Stimulated activated CD4-positive, alpha-beta T cell treated with anti-CD3 and anti-CD28 coated beads, Interleukin-4, amount 100 ng/mL, for 4 hours (primary cell): ENCODE results near the gene BOLA2B.
"Not testable (repeated sequence)": the region's sequence is repeated elsewhere in the genome, so short reads cannot be mapped to it uniquely, and the experiment has no call there.

Experiments used
- DNase-seq, 2 experiments: peaks; one replicate each; pipeline ENCODE4 v3.0.0-alpha.2; 2020

BOLA2B gene

DNA sequence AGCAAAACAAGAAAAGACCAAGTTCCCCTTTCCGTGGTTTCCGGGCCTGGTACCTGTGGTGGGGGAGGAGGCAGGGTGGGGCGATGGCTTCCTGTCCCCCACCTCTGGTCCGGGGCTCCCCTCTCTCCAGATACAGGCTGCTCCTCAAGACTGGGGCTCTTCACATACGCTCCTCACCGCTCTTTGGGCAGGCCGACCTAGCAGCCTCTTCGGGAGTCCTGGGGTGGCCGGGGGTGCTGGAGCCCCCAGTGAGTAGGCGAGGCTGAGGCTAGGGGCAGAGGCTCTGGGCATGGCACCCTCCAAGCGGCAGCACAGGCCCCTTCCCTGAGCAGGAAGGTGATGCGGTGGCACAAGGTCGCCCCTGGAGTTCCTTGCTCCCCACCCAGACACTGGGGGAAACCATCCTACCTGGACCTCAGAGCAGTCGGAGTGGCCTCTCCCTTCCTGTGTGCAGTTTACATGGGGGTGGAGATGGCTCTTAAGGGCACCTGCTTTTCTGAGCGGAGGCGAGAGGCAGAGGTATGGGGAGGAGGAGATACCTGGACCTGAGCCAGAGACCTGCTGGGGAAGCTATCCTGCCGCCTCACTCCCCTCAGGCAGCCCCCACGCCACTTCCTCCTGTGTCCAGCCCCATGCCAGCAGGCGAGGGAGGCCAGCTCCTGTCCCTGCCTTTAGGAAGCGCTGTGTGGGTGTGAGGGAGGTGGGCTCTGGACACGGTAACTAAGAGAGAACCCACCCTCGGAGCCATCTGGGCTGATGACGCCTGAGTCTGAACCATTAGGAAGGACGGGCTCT is 9.2 kb downstream of the BOLA2B start:
- DNase-seq = peak; percentile 51 to 62

DNA sequence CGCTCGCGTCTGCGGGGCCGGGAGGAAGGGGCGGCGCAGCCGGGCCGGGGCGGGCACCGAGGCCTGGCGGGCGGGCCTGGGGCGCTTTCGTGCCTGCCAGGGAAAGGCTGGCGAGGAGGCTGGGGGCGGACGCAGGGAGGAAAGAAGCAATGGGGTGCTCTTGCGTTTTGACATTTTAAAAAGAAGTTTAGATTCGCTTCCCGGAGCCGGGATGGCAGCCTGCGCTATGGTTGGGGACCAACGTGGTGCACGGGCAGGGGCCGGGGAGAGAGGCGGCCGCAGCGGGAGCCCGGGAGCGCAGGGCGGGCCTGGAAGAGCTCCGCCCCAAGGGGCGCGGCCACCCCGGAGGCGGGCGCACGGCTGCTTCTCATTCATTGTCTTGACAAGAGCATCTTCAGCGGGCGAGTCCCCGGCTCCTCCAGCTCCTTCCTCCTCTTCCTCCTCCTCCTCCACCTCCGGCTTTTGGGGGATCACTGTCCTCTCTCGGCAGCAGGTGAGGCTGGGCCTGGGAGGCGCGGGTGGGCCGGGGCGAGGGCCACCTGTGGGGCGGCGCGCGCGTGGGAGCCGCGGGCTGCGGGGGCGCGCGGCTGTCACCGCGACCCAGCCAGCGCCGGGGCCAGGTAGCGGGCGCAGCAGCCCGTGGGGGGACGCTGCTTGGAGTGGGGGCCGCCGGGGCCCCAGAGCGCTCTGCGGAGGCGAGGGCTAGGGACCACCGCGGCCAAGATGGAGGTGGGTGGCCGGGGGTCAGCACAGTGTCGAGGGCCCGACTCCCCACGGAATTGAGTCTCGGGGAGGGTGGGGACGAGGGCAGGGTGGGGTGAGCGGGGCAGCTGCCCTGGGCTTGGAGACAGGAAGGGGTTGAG is 10.0 kb downstream of the BOLA2B start, which contains the start of gene CORO1A:
CORO1A (plus strand) TSS at position 370 of the 863 bp plus-strand sequence. CDS start 1,608 bp downstream, outside the sequence.
- DNase-seq = peak; percentile 77 to 82

DNA sequence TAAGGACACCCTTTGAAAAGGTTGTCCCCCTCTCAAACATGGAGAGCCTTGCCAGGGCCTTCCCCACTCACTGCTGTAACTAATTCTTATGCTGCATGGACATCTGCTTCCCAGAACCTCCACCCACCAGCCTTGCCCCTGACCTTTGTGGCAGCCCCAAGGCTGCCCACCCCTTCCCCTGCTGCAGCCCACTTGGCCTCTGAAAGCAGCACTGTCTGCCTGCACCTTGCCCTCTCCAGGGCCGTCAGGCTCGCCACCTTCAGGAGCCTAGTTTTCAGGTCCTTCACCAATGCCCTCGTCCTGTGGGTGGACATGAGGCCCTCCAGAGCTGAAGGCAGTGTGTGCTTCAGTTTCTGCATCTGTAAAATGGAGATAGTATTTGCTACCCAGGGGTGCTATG is 12.7 kb downstream of the BOLA2B start:
- DNase-seq = no peak

DNA sequence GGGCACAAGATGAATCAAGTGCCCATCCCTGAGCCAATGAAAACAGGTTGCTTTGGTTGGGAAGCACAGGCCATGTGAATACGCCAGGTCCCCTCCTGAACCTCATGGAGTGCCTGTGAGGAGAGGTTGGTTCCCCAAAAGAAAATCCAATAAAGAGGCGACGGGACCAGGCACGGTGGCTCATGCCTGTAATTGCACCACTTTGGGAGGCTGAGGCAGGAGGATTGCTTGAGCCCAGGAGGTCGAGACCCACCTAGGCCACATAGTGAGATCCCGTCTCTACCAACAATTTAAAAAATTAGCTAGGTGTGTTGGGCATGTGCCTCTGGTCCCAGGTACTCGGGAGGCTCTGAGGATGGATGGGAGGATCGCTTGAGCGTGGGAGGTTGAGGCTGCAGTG is 13.5 kb downstream of the BOLA2B start:
- DNase-seq = no peak

DNA sequence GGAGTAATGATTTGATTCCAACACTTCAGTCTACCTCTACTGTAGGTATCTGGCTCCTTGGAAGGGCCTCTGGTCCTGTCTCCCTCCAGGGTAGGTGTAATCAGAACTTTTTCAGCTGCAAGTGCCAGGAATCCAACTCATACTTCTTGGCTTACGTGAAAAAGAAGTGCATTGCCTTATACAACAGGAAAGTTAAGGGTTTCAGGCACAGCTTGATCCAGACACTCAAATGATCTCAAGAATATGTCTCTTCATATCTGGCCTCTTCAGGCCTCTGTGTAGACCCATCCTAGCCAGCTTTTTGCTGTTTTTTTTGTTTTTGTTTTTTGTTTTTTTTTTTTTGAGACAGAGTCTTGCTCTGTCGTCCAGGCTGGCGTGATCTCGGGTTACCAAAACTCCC is 14.3 kb downstream of the BOLA2B start:
- no peak for DNase-seq

DNA sequence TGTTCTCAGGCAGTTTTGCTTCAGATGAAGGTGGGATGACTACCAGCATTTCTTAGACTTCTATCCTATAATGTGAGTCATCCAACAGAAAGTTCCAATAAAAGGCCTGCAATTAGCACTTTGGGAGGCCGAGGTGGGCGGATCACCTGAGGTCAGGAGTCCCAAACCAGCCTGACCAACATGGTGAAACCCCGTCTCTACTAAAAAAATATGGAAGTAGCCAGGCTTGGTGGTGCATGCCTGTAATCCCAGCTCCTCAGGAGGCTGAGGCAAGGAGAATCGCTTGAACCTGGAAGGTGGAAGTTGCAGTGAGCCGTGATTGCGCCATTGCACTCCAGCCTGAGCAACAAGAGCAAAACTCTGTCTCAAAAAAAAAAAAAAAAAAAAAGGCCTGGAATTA is 16.6 kb downstream of the BOLA2B start:
- not testable (repeated sequence) for DNase-seq

DNA sequence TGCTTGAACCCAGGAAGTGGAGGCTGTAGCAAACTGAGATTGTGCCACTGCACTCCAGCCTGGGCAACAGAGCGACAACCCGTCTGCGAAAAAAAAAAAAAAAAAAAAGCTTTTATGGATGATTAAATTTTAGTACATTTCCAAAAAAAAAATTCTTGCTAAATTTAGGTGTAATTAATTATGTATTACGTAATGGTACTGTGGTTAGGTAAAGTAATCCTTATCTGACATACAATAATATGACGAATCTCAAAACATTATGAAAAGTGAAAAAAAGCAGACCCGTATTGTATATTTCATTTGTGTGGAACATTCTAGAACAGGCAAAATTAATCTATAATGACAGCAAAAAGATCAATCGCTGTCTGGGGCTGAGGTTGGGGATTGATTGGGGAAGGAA is 20.4 kb downstream of the BOLA2B start:
- no peak for DNase-seq

DNA sequence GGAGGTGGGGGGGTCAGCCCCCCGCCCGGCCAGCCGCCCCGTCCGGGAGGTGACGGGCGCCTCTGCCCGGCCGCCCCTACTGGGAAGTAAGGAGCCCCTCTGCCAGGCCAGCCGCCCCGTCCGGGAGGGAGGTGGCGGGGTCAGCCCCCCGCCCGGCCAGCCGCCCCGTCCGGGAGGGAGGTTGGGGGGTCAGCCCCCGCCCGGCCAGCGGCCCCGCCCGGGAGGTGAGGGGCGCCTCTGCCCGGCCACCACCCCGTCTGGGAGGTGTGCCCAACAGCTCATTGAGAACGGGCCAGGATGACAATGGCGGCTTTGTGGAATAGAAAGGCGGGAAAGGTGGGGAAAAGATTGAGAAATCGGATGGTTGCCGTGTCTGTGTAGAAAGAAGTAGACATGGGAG is 23.3 kb downstream of the BOLA2B start:
- DNase-seq = not testable (repeated sequence)

DNA sequence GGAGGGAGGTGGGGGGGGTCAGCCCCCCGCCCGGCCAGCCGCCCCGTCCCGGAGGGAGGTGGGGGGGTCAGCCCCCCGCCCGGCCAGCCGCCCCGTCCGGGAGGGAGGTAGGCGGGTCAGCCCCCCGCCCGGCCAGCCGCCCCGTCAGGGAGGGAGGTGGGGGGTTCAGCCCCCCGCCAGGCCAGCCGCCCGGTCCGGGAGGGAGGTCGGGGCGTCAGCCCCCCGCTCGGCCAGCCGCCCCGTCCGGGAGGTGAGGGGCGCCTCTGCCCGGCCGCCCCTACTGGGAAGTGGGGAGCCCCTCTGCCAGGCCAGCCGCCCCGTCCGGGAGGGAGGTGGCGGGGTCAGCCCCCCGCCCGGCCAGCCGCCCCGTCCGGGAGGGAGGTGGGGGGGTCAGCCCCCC is 24.1 kb downstream of the BOLA2B start:
- DNase-seq = not testable (repeated sequence)

DNA sequence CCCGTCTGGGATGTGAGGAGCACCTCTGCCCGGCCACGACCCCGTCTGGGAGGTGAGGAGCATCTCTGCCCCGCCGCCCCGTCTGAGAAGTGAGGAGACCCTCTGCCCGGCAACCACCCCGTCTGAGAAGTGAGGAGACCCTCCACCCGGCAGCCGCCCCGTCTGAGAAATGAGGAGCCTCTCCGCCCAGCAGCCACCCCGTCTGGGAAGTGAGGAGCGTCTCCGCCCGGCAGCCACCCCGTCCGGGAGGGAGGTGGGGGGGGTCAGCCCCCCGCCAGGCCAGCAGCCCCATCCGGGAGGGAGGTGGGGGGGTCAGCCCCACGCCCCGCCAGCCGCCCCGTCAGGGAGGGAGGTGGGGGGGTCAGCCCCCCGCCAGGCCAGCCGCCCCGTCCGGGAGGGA is 24.7 kb downstream of the BOLA2B start:
- DNase-seq = not testable (repeated sequence)

DNA sequence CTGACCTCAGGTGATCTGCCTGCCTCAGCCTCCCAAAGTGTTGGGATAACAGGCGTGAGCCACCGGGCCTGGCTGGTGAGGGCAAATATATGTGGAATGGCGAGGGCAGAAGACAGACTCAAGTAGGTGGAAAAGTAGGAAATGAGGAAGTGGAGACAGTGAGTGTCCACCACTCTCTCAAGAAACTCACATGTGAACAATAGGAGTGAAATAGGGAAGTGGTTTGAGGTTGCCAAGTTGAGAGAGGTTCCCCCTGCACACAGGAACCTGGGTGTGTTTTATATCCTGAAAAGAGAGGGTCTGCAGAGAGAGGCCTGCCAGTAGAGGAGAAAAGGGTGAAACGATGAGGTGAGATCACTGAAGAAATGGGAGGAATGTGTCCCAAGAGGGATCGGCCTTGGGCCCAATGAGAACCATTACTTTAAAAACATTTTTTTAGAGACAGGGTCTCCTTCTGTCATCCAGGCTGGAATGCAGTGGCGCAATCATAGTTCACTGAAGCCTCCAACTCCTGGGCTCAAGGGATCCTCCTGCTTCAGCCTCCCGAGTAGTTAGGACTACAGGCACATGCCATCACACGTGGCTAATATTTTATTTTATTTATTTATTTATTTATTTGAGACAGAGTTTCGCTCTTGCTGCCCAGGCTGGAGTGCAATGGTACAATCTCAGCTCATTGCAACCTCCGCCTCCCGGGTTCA is 27.1 kb downstream of the BOLA2B start:
- no peak for DNase-seq

DNA sequence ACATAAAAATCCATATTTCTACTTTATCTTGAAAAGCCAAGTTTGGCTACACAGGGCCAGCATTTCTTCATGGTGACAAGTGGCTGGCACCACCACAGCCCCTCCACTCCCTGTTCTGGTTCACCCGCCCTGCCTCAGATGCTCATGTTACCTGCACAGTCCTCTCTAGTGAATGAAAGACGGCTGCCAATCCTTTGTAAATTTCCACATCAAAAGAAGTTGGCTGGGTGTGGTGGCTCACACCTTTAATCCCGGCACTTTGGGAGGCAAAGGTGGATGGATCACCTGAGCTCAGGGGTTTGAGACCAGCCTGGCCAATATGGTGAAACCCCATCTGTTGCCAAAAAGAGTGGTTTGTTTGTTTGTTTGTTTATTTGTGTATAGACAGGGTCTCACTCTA is 29.9 kb downstream of the BOLA2B start:
- no peak for DNase-seq

DNA sequence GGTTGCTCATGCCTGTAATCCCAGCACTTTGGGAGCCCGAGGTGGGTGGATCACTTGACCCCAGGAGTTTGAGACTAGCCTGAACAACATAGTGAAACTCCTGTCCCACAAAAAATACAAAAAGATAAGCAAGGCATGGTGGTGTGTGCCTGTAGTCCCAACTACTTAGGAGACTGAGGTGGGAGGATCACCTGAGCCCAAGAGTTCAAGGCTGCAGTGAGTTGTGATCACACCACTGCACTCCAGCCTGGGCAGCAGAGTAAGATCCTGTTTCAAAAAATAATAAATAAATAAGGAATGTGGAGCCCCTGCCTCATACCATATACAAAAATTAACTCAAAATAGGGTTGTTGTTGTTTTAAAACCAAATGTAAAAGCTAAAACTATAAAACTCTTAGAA is 36.3 kb downstream of the BOLA2B start:
- DNase-seq = no peak

DNA sequence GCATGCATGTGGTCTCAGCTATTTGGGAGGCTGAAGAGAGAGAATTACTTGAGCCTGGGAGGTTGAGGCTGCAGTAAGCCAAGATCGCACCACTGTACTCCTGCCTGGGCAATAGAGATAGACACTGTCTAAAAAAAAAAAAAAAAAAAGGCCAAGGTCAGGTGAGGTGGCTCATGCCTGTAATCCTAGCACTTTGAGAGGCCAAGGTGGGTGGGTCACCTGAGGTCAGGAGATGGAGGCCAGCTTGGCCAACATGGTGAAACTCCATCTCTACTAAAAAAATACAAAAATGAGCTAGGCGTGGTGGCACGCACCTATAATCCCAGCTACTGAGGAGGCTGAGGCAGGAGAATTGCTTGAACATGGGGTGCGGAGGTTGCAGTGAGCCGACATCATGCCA is 38.3 kb downstream of the BOLA2B start:
- no peak for DNase-seq

DNA sequence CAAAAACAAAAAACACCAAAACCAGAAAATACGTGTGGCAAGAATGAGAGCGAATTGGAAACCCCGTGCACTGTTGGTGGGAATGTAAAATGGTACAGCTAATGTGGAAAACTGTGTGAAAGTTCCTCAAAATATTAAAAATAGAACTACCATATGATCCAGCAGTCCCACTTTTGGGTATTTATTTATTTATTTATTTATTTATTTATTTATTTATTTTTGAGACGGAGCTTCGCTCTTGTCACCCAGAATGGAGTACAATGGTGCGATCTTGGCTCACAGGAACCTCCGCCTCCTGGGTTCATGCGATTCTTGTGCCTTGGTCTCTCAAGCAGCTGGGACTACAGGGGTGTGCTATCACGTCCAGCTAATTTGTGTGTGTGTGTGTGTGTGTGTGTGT is 40.9 kb downstream of the BOLA2B start:
- no peak for DNase-seq

DNA sequence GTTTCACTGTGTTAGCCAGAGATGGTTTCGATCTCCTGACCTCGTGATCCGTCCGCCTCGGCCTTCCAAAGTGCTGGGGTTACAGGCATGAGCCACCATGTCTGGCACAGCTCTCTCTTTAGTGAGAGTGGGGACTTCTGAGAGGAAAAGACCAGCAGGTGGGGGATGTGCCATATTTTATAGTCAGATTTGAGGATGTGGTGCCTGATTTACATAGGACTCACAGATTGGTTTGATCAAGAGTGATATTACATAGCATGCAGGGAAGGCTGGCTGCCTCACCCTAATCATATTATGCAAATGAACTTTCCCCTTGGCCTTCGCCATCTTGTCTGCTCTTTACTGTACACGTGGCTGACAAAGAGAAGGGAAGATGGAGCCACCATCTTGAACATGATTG is 42.4 kb downstream of the BOLA2B start:
- DNase-seq = no peak

DNA sequence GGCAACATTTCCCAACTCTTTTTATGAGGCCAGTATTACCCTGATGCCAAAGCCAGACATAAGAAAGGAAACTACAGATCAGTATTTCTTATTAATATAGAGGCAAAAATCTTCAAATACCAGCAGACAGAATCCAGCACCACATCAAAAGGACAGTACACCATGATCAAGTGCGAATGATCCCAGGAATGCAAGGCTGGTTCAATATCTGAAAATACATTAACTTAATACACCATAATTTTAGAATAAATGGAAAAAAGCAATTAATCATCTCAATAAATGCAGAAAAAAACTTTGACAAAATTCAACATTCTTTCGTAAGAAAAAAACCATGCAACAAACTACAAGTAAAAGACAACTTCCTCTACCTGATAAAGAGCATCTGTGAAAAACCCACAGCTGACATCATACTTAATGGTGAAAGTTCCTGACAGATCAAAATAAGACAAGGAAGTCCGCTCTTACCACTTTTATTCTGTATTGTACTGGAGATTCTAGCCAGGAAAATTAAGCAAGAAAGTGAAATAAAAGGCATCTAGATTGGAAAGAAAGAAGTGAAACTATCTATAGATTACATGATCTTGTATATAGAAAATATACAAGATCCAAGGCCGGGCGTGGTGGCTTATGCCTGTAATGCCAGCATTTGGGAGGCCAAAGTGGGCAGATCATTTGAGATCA is 44.1 kb downstream of the BOLA2B start:
- DNase-seq = no peak

DNA sequence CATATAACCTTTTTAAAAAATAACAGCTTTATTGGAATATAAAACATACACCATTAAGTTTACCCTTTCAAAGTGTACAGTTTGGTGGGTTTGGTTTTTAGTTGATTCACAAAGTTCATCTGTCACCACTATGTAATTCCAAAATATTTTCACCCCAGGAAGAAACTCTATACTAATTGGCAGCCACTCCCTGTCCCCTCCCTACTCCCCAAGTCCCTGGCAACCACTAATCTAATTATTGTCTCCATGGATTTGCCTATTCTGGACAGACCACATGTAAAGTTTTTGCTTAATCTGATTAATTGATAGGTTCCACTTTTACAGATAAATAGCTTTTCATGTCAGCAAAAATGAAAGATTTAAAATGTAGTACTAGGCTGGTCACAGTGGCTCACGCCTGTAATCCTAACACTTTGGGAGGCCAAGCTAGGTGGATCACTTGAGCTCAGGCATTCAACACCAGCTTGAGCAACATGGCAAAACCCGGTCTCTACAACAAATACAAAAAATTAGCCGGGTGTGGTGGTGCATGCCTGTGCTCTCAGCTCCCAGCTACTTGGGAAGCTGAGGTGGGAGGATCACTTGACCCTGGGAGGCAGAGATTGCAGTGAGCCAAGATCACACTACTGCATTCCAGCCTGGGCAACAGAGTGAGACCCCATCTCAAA is 45.5 kb downstream of the BOLA2B start:
- DNase-seq = no peak

DNA sequence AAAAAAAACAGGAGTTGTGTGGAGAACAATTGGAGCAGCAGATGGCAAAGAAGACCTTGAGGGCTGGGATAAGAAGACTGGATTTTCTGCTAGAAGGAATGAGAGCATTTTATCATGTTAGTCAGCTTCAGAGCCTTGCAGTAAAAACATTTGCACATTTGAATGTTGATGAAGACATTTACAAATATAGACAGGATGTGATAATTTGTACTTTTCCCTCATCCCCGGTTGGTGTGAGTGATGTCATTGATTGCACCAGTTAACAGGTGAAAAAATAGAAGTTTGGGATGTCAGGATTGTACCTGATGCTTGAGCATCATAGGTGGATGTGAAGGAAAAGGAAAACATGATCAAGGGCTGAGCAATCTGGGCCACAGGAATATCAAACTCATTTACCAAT is 47.8 kb downstream of the BOLA2B start:
- DNase-seq = no peak

DNA sequence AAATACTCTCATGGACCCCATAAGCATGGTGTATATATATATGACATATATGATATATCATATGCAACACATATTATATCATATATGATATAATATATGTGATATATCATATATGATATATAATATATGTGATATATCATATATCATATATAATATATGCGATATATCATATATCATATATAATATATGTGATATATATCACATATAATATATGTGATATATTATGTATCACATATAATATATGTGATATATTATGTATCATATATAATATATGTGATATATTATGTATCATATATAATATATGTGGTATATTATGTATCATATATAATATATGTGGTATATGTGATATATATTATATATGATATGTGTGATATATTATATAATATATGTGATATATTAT is 48.5 kb downstream of the BOLA2B start:
- DNase-seq = no peak

DNA sequence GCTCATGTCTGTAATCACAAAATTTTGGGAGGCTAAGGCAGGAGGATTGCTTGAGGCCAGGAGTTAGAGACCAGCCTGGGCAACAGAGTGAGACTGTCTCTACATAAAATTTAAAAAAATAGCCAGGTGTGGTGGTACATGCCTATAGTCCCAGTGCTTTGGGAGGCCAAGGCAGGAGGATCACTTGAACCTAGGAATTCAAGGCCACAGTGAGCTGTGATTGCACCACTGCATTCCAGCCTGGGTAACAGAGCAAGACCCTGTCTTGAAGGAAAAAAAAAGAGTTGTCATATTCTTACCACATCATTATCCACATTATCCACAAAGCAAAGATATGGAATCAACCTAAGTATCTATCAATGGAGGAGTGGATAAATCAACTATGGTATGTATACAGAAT is 49.4 kb downstream of the BOLA2B start:
- no peak for DNase-seq

DNA sequence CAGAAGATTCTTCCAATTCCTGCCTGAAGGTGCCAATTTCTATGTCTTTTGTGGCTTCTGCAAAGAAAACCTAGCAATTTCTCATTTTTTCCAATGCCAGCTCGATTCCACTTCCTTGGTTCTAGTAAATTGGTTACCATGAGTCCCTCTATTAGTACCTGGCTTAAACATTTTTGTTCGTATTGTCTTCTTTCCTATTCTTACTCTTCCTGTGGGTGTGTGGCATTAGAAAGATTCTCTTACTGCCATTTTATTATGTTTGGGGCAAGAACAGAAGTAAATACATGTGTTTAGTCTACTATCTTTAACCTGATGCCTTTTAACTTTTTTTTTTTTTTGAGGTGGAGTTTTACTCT is 50.1 kb downstream of the BOLA2B start:
- DNase-seq = no peak
